ENCODE measurements around the gene TNNI3. TPM values are rescaled to one million over a fixed set of nuclear protein-coding genes. Genes with fewer than 3 reads are reported as not detected.

TNNI3 gene
- total and polyA plus RNA-seq, 10 of the 15 experiments (the other 5 are each of a cell fraction or from before 2014, with no cell fraction given) = not detected

- TF ChIP-seq ZNF687 (IDR thresholded peaks at IDR 0.05) = no peak
- TF ChIP-seq EED (IDR thresholded peaks at IDR 0.05; ENCODE audit: low read depth) = no peak
- TF ChIP-seq REST (IDR thresholded peaks at IDR 0.05; ENCODE audit: low read depth, low read length) = no peak
- TF ChIP-seq TCF12 (IDR thresholded peaks at IDR 0.05; ENCODE audit: low read depth, low read length) = no peak
Measured at GRCh38 chr19:55188625-55189024, 31.1 kb upstream of the TNNI3 start (continued).

- WGBS (ENCODE audit: insufficient coverage, insufficient replicate concordance, low lambda C conversion rate, missing lambda C conversion rate) = 16% methylated on average over 12 of the region's 12 CpGs
- ATAC-seq = no peak
- Histone ChIP-seq H4K20me1 (ENCODE audit: control insufficient read depth, insufficient read depth) (no peaks in the 10 kb centered on the region), H3K9ac (ENCODE audit: control insufficient read depth, insufficient read depth, low read length) (no peak overlapping the region), H3K36me3 (ENCODE audit: control insufficient read depth in 2 of 2, insufficient read depth in 2 of 2, low read length in 1 of 2) (no peaks in the 10 kb centered on the region), H3K4me3 (no peak overlapping the region), H3K27me3 (replicated peaks in 1 of 2; ENCODE audit: control insufficient read depth in 2 of 2, insufficient read depth in 2 of 2, low read length in 1 of 2) (no peaks in the 10 kb centered on the region; a peak in 1 of 4 replicates), H3K4me1 (ENCODE audit: control insufficient read depth, insufficient read depth, low read length) (no peaks in the 10 kb centered on the region), H3K9me3 (replicated peaks; ENCODE audit: control insufficient read depth, insufficient read depth, low read length) (no peaks in the 10 kb centered on the region), H3K79me2 (ENCODE audit: control insufficient read depth, insufficient read depth, low read length) (no peaks in the 10 kb centered on the region), H3K4me2 (ENCODE audit: control insufficient read depth, insufficient read depth) (no peak overlapping the region), H3K27ac (ENCODE audit: control insufficient read depth, insufficient read depth) (no peak overlapping the region), H2AFZ (ENCODE audit: control insufficient read depth, low read depth, low read length) (no peak overlapping the region)
- SMC1A ChIA-PET (ENCODE audit: uncharacterized antibody, unreplicated experiment) = no interaction called here
- no peak for DNase-seq (ENCODE audit: low read depth, low spot score)
- in situ Hi-C loops (cut with MboI) (no loop called here), intact Hi-C loops (cut with micrococcal nuclease; ENCODE audit: unreplicated experiment) (no loop called here)
- FAIRE-seq = no peak
- CTCF ChIA-PET = no interaction called here
- BruUV-seq (replicated peaks) = no TSS peak
- POLR2A ChIA-PET = no interaction called here
- RAD21 ChIA-PET (ENCODE audit: unreplicated experiment) = no interaction called here
- TF ChIP-seq PAX8 (IDR thresholded peaks at IDR 0.05) (no peak), STAT1 (conservative IDR thresholded peaks at IDR 0.05) (no peak), MTA2 (IDR thresholded peaks at IDR 0.05; ENCODE audit: low read depth) (no peak), SRF (IDR thresholded peaks at IDR 0.05; ENCODE audit: low read depth in 2 of 2, low read length in 2 of 2) (no peak), JUNB (IDR thresholded peaks at IDR 0.05) (no peak), LARP7 (IDR thresholded peaks at IDR 0.05) (no peak), BCLAF1 (IDR thresholded peaks at IDR 0.05) (no peak), SP1 (IDR thresholded peaks at IDR 0.05; ENCODE audit: low read depth, low read length) (no peak), YBX1 (IDR thresholded peaks at IDR 0.05) (no peak), ZNF24 (IDR thresholded peaks at IDR 0.05) (no peak), RAD21 (IDR thresholded peaks at IDR 0.05; ENCODE audit: insufficient read depth, low read depth, low read length) (no peak)
Measured at GRCh38 chr19:55186080-55186479, 28.5 kb upstream of the TNNI3 start.

Data from GM12878 (cell line).